ENCODE measurements around the gene ZNF212. TPM values are rescaled to one million over a fixed set of nuclear protein-coding genes. Genes with fewer than 3 reads are reported as not detected.

The ZNF212 gene
- total RNA-seq, 2 donors from 2014 or later = 5.3 to 6.1 TPM

DNA sequence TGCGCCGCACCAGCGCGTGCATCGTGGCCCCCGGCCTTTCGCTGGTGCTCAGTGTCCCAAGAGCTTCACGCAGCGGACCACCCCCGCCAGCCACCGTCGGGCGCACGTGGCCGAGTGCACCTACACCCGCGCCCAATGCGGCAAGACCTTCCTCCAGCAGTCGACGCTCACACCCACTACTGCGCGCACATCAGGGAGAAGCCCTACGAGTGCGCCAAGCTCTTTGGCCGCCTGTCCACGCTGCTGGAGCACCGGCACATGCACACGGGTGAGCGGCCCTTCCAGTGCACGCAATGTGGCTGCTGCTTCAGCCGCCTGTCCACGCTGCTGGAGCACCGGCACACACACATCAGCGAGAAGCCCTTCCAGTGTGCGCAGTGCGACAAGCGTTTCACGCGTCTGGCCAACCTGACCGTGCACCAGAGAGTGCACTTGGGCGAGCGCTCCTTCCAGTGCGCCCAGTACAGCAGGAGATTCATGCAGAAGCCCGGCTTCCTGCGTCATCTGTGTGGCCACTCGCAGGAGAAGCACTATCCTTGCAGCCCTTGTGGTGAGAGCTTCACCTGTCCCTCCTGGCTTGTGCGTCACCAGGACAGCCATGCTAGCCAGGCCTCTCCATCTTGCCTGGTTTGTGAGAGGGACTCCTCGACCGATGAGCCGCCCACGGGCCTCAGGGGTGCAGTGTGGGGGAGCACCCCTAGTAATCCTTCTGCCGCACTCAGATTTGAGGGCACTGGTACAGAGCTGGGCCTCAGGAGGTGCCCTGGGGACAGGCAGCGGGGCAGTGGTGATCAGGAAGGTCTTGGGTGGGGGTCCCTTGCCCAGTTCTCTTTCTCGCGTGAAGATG lies 55.4 kb downstream of the ZNF212 start:
- intact Hi-C loops (cut with DNase I) = loop anchor here in 1 of 2 donors (10.0 kb wide), 1 partner anchor 230 kb away; no protein-coding TSS in a partner anchor
- peak; percentile 31 for DNase-seq (ENCODE audit: low spot score)

DNA sequence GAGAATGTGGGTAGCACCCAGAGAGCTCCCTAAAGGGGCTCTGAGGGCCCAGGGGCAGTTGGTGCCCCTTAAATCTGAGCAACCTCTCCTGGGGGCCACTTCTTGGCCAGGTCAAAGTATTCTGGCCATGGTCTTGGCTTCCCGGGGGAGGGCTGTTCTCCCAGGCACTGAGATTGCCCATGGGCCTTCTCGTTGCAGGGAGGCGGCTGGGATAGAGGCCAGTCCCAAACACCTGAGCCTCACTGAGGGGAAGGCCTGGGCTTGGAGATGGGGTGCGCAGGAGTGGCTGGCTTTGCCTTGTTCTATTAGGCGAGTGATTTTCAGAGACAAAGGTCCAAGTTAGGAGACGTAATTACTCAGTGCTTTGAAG lies 56.0 kb downstream of the ZNF212 start:
- intact Hi-C loops (cut with DNase I) = loop anchor here in 1 of 2 donors (10.0 kb wide), 1 partner anchor 229 kb away; no protein-coding TSS in a partner anchor
- no peak for DNase-seq (ENCODE audit: low spot score)

DNA sequence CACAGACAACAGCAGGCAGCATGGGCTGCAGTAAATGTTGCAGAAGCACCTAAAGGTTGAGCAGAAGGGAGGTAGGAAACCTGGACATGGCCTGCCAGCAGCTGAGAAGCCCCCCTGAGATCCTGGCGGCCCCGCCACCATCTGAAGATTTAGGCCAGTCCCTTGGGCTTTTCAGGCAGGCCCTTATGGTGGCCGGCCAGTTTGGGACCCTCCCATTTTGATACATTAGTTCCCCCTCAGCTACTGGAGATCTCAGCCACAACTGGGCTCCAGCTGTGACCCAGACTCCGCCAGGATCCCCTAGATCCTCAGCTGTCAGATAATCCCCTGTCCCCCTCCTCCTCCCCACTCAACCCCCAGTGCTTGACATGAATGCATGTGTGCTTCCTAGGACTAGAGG lies 56.9 kb downstream of the ZNF212 start:
- intact Hi-C loops (cut with DNase I) = loop anchor here in 1 of 2 donors (10.0 kb wide), 1 partner anchor 228 kb away; no protein-coding TSS in a partner anchor
- no peak for DNase-seq (ENCODE audit: low spot score)

DNA sequence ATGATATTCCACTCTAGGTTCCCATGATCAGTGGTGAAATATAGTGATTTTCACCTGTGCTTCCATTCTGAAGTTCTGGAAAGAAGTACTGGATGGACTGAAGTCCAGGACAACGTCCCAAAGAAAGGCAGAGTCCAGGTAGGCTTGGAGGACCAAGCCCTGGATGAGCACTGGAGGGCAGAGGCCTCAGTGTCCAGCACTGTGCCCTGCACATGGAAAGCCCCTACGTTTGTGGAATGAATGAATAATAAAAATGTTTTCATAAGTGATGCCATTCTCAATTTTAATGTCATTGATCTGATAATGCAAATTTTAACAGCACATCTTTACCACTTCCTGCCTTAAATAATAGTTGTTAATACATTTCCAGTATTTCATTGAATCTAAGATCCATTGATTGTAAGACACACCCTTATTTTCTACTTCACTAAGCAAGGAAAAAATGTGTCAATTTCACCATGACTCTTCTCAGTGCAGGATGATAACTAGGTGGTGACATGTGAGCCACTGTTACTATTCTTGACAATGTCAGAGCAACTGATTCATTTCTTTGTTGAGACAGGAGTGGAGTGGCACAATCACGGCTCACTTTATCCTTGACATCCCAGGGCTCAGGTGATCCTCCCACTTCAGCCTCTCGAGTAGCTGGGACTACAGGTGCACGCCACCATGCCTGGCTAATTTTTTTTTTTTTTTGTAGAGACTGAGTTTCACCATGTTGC lies 57.7 kb downstream of the ZNF212 start:
- intact Hi-C loops (cut with DNase I) = loop anchor here in 1 of 2 donors (10.0 kb wide), 1 partner anchor 228 kb away; no protein-coding TSS in a partner anchor
- DNase-seq (ENCODE audit: low spot score) = no peak

DNA sequence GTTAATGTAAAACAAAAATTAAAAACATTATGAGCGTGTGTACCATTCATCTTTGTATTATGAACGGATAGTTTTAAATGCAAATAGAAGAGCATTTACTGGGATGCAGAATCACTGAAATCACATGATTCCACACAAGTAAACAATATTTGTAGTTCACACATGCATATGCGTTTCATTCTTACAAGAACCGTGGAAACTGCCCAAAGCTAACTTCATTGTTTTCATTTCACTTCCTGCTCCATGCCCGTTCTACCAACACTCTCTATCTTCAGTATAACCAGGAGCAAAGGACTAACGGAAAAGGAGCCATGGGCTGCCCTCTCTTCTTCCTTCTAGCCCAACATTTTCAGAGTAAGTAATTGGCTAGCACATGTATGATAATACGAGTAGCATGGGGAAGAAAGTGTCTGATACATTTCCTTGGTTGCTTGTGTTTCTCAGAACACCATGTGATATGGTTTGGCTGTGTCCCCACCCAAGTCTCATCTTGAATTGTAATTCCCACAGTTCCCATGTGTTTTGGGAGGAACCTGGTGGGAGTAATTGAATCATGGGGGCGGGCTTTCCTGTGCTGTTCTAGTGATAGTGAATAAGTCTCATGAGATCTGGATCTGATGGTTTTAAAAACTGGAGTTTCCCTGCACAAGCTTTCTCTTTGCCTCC lies 61.3 kb downstream of the ZNF212 start:
- intact Hi-C loops (cut with DNase I) = no loop called here
- no peak for DNase-seq (ENCODE audit: low spot score)

DNA sequence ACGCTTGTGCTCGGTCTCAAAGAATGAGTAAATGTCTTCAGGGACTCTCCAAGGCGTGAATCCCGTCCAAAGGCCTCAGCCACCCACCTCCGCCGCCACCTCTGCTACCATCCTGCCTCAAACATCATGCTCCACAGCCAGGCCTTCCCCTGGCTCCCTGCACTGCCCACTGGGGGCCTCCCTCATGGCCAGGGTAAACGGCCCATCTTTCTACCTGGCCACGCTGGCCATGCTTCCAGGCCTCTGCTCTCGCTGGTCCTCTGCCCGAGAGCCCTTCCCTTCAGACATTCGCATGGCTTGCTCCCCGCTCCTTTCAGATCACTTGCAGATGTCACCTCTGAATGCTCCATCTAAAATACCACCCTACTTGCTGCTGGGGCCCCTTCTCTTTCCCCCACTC lies 62.8 kb downstream of the ZNF212 start:
- intact Hi-C loops (cut with DNase I) = no loop called here

DNA sequence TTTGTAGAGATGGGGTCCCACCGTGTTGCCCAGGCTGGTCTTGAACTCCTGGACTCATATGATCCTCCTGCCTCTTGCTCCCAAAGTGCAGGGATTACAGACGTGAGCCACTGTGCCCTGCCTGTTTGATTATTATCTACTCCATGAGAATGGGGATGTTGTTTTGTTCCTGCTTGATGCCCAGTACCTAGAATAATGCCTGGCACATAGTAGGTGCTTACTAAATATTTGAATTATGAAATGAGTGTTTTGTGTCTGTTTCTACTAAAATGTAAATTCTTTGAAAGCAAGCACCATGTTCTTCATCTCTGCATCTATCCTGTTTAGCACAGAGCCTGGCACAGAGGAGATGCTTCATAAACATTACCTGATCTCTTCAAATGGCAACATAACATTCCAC lies 63.4 kb downstream of the ZNF212 start:
- DNase-seq (ENCODE audit: low spot score) = no peak
- intact Hi-C loops (cut with DNase I) = no loop called here

More for the DNA sequence above, 62.8 kb downstream of the ZNF212 start:
- DNase-seq (ENCODE audit: low spot score) = no peak

DNA sequence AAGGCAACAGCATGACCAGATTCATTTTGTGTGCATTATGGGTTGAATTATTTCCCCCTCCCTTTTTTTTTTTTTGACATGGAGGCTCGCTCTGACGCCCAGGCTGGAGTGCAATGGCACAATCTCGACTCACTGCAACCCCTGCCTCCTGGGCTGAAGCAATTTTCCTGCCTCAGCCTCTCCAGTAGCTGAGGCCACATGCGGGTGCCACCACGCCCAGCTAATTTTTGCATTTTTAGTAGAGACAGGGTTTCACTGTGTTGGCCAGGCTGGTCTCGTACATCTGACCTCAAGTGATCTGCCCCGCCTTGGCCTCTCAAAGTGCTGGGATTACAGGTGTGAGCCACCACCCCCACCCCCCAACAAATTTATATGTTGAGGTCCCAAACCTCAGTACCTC lies 64.6 kb downstream of the ZNF212 start:
- intact Hi-C loops (cut with DNase I) = no loop called here
- DNase-seq (ENCODE audit: low spot score) = no peak

Other genes with a start within 250 kb of the ZNF212 start
- gene PDIA4, start 211.1 kb upstream of the ZNF212 start, total RNA-seq = 100 to 1,000 TPM in 1 of 2 donors, 10 to 100 TPM in 1; 64.8 to 117 TPM
- 1 to 10 TPM; 3.4 to 4.6 TPM for gene ZNF786, start 148.9 kb upstream of the ZNF212 start, total RNA-seq
- 1 to 10 TPM in 1 of 2 donors, under 1 TPM in 1; 0.97 to 1.7 TPM for gene ZNF425, start 113.3 kb upstream of the ZNF212 start, total RNA-seq
- gene ZNF398, start 92.2 kb upstream of the ZNF212 start, total RNA-seq = 10 to 100 TPM; 10.3 to 12.1 TPM
- gene ZNF282, start 44.1 kb upstream of the ZNF212 start, total RNA-seq = 10 to 100 TPM; 13.9 to 19.6 TPM
- gene ZNF783, start 22.5 kb downstream of the ZNF212 start, total RNA-seq = 10 to 100 TPM; 10.8 to 16.3 TPM
- 1 to 10 TPM; 8.5 to 9.5 TPM for gene ZNF777, start 221.4 kb downstream of the ZNF212 start, total RNA-seq